Stimulated activated CD8-positive, alpha-beta memory T cell treated with anti-CD3 and anti-CD28 coated beads, Interleukin-4, amount 100 ng/mL, for 1 hour (primary cell): Measurements from ENCODE around the gene TBC1D1.

Experiments used
- DNase-seq, 2 donors: peaks; one replicate each; pipeline ENCODE4 v3.0.0-alpha.2; 2020; ENCODE audit warnings: low read depth in 2 of 2, low spot score in 1 of 2

The TBC1D1 gene

DNA sequence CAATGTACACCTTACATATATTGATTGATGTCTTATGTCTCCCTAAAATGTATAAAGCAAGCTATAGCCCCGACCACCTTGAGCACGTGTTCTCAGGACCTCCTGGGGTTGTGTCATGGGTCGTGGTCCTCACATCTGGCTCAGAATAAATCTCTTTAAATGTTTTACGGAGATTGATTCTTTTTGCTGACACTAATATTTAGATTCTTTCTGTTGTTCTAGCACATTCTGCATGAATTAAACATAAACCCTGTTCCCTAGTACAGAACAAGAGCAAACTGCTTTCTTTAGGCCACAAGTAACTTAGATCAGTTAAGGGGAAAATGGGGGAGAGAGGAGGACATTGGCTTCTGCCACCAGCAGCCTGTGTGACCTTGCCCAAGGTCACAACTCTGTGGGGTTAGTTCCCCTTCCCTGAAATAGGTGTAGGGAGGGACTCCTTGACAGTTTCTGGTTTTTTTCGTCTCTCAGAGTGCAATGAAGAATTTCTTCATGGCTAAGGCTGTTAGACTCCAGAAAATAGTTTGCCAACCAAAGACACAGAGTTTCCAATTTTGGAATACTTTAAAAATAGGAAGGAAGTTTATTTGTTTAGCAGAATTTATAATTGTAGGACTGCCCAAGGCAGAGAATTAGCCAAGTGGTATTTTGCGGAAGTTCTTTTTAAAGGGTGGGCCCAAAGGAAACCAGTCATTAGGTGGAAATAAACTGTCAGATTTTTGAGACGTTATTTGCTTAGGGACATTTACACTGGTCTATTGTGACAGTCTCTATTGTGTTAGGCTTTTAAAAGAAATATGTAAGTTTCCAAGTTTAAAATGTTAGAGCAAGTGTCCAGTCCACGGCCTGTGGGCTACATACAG is 98.7 kb downstream of the TBC1D1 start:
- DNase-seq: no peak

DNA sequence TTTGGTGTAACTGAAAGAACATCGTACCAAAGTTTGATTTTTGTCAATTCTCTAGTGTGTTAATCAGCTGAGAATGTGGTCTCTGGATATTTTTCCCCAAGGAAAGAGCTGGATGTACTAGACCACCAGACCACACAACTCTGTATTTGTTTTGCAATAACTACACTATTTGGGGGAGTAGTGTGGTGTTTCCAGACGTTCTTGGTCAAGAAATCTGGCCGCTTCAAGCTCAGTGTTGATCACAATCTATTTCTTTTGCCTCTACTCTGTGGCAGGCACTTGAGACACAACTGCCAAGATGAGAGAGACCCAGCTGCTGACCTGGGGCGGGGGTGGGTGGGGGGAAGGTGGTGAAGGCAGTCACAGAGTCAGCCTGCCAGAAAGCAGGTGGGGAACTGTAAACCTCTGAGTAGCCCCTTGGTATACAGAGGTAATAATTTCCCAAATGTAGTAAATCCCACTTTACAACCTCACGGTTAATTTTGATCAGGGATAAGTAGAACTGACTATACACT is 99.9 kb downstream of the TBC1D1 start:
- no peak for DNase-seq

DNA sequence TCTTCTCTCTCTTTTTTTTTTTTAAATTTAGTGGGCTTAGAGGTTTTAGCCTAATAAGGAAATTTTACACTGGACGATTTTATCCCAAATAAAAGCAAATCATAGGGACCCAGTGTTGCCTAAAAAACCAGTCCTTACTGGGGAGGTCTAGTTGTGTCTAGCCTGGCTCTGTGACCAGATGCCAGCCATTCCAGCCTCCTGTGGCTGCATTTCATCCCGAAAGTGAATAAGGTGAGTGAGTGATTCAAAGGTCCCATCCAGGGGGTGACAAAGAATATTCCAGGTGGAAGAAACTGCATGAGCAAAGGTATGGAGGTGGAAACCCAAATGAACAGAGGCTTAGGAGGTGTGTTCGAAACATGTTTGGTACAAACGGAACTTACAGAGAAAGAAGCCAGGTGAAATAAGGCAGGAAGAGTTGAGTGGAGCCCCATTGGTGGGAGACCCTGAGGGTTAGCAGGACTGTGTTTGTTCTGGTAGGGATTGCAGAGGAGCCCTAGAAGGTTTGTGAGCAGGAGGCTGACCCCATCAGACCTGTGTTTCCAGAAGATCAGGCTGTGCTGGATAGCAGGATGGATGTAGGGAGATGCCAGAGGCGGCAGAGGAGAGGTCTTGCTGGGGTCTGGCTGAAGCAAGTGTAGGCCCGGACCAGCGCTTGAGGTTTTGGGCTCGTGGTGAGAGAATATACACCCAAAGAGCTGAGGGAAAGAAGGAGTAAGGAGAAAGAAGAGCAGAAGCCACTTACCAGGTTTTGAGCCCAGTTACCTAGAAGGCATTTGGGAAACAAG is 100.9 kb downstream of the TBC1D1 start:
- no peak for DNase-seq

DNA sequence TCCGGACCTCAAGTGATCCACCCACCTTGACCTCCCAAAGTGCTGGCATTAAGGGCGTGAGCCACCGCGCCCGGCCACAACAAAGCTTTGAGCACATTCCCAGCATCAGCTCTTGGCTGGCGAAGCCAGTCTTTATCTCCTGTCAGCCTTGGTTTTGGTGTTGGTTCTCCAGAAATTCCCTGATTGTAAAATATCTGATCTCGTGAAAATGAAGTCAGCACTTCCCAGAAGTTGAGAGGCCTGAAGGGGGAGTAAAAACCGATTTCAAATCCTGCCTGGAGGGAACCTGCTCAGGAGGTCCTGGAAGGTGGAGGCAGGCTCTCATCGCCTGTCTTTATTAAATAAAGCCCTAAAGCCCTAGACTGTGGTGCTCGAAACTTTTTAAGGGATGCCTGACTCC is 102.9 kb downstream of the TBC1D1 start:
- no peak for DNase-seq

DNA sequence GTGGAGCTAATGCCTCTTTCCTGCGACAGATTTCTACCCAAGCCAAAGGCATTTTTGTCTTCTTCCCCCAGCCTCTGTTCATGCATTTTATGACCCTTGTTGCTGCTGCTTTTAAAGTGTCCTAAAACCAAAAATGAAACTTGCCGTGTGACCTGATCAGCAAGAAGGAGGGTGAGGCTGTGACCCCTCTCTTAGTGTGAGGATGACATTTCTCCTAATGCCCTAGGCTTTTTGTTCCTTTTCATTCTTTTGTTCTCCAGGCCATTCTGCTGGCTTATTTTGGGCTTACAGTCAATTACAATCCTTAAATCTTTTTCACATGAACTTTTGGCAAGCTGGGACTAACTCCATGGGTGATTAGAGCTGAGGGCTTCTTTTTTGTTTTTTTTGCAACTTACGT is 103.7 kb downstream of the TBC1D1 start:
- no peak for DNase-seq

DNA sequence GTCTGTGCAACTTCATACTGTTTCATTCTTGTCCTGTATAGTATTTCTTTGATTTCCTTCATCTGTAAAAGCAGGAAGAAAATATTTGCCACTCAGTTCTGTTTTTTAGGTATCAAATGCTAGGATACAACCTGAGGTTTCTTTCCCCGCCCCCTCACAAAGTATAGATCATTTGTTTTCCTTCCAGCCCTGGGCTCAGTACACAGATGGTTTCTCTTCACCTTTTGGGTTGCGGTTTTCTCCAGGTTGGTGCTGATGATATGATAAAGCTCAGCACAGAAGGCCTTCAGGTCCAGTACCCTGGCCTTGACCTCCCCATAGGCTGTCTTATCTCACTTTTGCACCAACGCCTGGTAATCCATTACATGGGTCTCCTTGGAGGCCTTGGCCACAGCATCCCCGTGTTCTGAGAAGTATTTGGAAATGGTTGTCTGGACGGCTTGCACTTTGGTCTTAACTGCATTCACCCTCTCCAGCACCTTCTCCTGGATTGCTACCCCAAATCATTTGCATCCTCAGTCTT is 104.5 kb downstream of the TBC1D1 start:
- no peak for DNase-seq

DNA sequence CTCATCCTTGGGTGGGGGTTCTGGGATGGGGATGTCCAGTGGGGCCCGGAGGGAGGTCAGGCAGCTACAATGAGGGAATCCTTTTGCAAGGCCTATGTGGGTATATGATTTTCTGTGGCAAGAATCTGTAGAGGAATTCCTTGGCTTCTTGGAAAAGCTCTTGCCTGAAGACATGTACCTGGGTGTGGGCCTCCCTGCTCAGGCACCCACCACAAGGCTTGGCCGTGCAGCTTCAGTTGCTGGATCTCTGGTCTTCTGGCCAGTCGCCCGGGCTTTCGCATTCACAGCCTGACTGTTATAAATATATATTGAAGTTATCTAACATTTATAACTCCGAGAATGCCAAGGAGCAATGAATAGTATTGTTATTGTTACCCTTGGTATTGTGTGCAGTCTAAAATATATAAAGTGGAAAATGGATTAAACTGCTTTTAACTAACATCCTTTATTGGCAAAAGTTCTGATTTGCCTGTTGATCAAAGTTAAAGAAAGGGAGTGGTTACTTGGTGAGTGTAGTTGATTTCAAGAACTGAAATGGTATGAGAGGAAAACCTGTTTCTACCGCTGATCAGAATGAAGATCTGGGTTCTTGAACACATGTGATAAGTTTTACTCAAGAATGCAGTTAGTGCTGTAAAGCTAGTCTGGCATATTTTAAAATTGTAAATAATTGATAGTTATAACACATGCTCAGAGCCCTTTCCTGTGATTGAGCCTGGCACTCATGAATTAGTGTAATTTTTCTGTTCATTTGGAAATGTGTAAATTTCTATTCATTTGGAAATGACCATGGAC is 105.3 kb downstream of the TBC1D1 start:
- no peak for DNase-seq

DNA sequence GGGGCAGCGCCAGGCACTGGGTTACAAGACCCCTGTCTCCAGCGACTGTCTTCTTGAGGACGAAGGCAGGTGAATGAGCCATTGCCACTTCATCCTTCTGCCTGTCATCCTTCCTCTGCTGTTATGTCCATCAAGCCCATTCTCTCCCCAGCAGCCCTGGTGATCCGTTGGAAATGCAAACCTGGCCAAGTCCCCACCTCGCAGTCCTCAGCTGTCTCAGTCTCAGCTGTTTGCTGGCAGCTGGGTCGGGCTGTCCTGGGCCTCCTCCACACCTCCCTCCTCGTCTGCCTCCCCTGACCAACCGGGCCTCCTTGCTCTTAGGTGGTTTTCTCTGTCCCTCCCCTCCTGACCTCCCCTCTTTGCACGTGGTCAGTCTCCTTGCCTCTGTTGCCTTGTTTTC is 107.3 kb downstream of the TBC1D1 start:
- DNase-seq: no peak

DNA sequence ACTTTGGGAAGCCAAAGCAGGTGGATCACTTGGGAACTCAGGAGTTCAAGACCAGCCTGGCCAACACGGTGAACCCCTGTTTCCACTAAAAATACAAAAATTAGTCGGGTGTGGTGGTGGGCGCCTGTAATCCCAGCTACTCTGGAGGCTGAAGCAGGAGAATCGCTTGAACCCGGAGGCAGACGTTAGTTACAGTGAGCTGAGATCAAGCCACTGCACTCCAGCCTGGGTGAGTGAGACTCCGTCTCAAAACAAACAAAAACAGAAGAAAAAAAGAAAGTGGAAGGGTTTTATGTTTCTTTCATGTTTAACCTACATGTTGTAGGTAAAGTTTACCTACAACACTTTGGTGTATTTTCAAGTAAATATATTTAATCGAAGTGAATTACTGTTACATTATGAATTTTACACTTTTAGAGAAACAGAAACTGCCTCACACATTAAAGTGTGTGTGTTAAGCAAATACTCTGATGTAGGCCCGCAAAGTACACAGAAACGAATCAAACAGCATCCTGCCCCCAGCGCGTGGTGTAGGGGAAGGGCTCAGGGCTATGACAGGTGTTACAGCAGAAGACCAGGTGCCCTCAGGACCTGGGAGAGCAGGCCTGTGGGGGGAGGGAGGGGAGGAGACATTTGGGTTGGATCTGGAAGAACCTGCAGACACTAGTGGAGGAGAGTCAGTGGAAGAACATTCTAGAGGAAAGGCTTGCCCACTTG is 108.3 kb downstream of the TBC1D1 start:
- DNase-seq: no peak

DNA sequence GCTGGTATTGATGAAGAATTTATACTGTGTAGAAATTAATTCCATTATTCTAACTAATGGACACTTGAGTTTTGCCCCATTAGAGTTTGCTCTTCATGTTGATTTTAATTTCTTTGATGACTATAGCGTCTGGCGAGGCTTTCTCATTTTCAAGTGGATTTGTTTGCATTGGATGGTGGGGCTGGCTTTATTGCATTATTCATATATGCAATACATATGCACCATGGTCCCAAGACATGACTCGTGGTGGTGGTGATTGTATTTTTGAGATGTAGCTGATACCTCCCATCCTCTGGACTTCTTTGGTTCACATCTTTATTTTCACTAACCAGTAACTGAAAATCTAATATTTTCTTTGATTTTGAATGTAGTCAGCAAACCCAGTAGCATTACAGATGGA is 109.1 kb downstream of the TBC1D1 start:
- DNase-seq: no peak

DNA sequence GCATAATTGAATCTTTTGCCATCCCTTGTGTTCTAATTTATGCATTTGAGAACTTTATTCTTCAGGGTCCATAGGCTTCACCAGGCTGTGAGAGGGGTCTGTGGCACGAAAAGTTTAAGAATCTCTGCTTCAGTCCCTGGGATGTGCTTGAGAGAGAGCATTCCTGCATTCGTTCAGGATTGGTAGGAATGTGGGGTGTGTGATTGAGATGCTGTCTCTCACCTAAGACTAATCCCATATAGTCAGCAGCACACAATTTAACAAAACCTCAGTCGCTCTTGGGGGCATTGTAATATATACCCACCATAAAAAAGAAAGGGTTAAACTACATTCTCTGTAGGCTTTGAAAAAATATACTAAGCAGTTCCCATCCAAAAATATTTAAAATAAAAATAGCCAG is 111.0 kb downstream of the TBC1D1 start:
- no peak for DNase-seq

DNA sequence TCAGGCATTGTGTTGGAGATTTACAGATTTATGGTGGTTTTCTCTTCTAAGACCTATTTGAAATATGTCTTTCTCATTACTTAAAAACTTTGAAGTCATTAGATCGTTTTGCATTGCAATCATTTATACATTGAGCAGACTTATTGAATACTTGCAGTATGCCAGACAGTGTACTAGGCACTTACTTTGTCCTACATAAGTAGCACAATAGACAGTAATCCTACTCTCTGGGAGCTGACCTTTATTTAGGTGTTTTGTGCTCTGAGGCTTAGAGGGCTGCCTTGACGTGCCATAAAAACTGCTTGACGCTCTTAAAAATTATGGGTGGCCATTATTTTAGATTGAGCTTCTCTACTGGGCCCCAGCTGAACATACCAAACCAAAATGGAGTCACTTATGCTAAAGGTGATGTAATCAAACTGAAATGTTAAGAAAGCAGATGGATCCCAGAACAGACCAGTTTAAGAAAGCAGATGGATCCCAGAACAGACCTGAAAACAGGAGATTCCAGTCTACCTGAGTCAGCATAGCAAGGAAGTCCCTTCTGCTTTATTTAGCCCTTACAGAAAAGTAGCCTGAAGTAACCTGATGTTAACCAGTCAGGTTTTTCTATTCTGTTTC is 111.7 kb downstream of the TBC1D1 start:
- DNase-seq: no peak

DNA sequence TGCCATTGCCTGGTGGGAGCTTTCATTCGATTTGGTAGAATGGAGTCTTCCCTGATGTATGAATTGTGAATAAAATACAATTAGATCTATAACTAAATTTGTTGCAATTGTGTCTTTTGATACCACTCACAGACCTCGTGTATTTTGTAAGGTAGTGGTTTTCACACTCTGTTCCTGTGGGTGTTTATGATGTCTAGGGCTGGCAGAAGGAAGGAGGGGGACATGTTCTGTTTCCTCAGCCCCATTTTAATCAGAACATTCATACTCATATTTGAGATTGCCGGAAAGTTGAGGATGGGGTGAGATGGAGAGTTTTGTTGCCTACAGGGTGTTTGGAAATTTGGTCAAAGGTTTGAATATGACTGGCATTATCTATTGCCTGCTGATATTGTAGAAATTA is 112.2 kb downstream of the TBC1D1 start:
- DNase-seq: no peak

DNA sequence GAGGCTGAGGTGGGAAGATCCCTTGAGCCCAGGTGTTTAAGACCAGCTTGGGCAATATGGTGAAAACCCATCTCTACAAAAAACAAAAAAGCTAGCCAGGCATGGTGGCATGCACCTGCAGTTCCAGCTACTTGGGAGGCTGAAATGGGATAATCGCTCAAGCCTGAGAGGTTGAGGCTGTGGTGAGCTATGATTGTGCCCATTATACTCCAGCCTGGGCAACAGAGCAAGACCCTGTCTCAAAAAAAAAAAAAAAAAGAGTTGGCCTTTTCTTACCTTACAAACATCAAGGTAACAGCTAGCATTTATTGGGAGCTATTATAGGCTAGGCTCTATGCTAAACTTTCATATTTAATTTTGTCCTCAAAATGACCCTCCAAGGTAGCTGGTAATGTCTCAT is 112.7 kb downstream of the TBC1D1 start:
- DNase-seq: no peak

DNA sequence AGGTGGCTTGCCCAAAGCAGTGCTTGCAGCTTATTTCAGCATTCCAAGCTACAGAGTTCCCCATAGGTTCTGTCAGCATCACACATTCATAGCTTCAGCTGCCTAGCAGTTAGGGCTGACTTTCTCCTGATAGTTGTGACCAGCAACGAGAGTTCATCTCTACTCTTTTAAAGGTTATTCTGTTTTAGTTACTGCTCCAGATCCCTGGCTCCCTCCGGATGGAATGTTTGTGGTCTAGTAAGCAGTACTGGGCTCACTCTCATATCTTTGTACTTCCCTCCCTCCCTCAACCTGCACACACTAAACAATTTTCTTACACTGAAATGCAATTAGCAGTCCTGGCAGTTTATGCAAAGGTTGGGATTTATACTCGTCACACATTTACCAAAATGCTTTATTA is 113.2 kb downstream of the TBC1D1 start:
- DNase-seq: no peak

DNA sequence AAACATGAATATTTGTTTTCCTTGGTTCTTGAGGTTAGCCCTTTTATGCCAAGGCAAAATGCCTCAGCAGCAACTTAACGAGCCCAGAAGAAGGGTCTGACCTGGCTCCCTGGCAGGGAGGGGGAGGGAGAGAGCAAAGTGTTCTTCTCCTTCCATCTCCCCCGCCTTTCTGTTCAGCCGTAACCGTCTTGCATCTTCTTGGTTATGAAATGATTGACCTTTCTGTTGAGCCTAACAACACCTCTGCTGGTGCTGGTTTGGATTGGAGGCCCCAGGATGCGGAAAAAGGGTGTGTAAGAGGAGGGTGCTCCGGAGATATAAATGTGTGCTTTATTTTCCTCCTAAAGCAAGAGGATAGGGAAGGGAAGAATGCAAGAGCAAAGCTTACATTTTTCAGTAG is 114.0 kb downstream of the TBC1D1 start:
- no peak for DNase-seq

DNA sequence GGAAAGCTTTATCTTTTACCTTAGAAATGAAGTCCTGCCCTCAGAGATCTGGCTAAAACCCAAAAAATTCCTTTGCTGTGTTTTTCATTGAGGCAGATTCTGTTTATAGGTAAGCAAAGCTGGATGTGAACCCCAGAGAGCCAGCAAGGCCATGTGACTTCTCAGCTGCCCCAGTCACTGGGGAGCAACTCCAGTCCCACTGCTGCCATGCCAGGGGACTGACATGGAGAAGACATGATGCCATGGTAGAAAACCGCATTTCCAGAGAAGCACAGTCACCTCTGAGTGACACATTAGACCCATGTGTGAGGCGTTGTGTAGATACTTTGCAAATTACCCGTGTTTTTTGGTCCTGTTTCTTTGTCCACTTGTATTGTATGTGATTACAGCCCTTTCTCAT is 114.8 kb downstream of the TBC1D1 start:
- no peak for DNase-seq

DNA sequence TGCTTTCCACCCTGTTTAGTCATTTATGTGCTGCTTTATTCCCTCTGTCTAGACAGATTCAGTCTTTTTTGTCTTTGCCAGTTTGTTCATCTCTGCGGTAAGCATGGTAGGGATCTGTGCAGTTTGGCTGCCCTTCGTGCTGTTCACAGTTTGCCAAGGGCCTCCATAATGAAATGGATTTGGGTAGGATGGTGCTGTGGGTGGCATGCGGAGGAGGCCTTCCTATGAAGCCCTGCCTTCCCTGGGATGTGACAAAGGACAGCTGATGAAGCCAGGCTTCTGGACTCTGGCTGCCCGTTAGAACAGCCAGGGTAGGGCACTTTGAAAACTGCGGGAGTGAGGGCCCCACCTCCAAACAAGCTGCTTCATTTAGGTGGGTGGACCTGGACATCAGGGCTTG is 116.8 kb downstream of the TBC1D1 start:
- no peak for DNase-seq

DNA sequence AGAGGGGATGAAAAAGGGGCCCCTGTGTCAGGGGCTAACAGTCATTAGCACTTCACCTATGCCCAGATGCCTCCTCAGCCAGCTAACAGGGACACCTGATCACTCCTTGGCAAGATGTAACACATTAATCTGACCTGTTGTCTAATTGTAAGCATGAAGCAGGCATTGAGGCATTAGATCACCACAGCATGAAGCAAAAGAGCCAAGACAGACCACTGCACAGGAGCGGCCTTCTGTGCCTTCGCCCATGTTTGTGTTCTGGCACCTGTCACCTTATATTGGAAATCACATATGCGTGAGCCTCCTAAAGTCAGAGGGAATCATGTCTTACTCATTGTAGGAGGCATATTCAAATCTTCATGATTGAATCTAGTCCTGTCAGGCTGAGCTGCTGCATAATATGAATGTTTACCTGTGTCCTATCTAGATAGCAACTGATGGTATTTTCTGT is 117.7 kb downstream of the TBC1D1 start:
- no peak for DNase-seq

DNA sequence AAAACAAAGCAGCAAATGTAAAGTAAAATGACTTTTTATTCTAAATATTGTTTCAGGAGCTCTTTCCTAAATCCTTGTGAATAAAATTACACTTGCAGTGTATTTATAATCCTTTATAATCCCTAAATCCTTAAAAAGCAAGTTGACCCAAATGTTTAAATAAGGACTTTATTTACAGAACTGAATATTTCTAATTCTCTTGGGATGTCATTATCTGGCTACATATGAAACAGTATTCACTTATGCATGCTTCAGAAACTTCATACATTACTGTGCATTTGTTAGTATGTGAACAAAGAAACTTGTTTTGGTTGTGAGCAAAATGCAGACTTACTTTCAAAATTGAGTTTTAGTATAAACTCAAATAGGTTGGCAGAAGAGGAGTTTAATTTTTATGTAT is 118.5 kb downstream of the TBC1D1 start:
- no peak for DNase-seq
